SU-DHL-6 (cell line): ENCODE results near the gene MSX2.

Source experiments
- EZH2phosphoT487 ChIP-seq: fragments of 200-600 bp; sonication (generic), shearing (Covaris generic); conservative IDR thresholded peaks from 2 replicates; pipeline ENCODE4 v1.6.1; 2018; ENCODE audit warnings: mild to moderate bottlenecking, antibody characterized with exemption, low read length, moderate library complexity, mixed read lengths
- TF ChIP-seq, protein P1 (sequence below): fragments of 200-600 bp; sonication (generic); IDR thresholded peaks from one replicate; pipeline ENCODE4 v1.5.1; 2017; ENCODE audit warnings: antibody characterized with exemption, mild to moderate bottlenecking, low read length, moderate library complexity; ENCODE audit not compliant: insufficient read depth, poor library complexity, severe bottlenecking

DNA sequence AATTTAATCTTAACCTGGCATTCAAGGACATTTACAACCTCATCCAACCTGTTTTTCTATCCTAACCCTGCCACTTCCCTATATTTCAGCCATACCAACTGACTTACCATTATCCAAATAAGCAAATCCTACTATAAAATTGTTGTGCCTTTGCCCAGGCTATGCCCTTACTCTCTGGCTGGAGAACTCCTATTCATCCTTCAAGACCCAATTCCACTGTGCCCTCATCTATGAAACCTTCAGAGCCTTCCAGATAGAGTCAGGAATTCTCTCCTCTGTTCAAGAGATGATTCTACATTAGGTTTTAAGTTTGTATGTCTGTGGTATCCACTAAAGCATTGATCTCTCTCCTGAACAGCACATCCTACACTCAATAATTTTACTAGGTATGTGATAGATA is 46.3 kb upstream of the MSX2 start:
- TF ChIP-seq, protein P1, sequence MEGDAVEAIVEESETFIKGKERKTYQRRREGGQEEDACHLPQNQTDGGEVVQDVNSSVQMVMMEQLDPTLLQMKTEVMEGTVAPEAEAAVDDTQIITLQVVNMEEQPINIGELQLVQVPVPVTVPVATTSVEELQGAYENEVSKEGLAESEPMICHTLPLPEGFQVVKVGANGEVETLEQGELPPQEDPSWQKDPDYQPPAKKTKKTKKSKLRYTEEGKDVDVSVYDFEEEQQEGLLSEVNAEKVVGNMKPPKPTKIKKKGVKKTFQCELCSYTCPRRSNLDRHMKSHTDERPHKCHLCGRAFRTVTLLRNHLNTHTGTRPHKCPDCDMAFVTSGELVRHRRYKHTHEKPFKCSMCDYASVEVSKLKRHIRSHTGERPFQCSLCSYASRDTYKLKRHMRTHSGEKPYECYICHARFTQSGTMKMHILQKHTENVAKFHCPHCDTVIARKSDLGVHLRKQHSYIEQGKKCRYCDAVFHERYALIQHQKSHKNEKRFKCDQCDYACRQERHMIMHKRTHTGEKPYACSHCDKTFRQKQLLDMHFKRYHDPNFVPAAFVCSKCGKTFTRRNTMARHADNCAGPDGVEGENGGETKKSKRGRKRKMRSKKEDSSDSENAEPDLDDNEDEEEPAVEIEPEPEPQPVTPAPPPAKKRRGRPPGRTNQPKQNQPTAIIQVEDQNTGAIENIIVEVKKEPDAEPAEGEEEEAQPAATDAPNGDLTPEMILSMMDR: no peak
- no peak for TF ChIP-seq EZH2phosphoT487
